Measurements from ENCODE around the gene EFCAB12. TPM values are rescaled to one million over a fixed set of nuclear protein-coding genes. Genes with fewer than 3 reads are reported as not detected.

Gene EFCAB12
- total and polyA plus RNA-seq, 2 of the 13 experiments (the other 11 are each of a cell fraction or from before 2014, with no cell fraction given), result 0.31 to 2.4 TPM

- H3K36me3 ChIP-seq (replicated peaks in 1 of 2; ENCODE audit: control insufficient read depth in 1 of 2, insufficient read depth in 2 of 2, low read length in 2 of 2), result no peaks in the 10 kb centered on the region
- H3K4me3 ChIP-seq (replicated peaks in 1 of 3; ENCODE audit: insufficient read depth in 1 of 3, low read depth in 2 of 3, low read length in 3 of 3), result no peak overlapping the region
- DNase-seq (ENCODE audit: low spot score), result no peak
- BruUV-seq (replicated peaks), result no TSS peak
- no peak overlapping the region for H3K4me2 ChIP-seq (ENCODE audit: low read depth, low read length)
- intact Hi-C loops (cut with micrococcal nuclease; ENCODE audit: unreplicated experiment) (no loop called here), in situ Hi-C loops (cut with HindIII; ENCODE audit: extremely low pct_ligation_motif_present, low pct_unique_long_range_greater_than_20kb) (no loop called here)
- no peak overlapping the region for H3K9ac ChIP-seq (ENCODE audit: insufficient read depth, low read depth, low read length)
- ChIA-PET POLR2A (interaction anchor here (1.9 kb wide), 1 partner anchor 54 kb away, joined by 5 read pairs; a partner anchor contains a TSS), CTCF (ENCODE audit: low intra/inter-chr PET ratio, low total read pairs) (no interaction called here)
- no peak overlapping the region for H3K27ac ChIP-seq (ENCODE audit: extremely low read length, insufficient read depth, low read length)
- FAIRE-seq, result peak; percentile 79
- H2AFZ ChIP-seq (ENCODE audit: low read length), result no peak overlapping the region
- peaks cover 50% of the 10 kb centered on the region for H3K4me1 ChIP-seq (ENCODE audit: insufficient read depth, low read length)
- no peaks in the 10 kb centered on the region for H3K79me2 ChIP-seq (ENCODE audit: insufficient read depth, low read length)
- H3K27me3 ChIP-seq (ENCODE audit: control insufficient read depth in 1 of 2, insufficient read depth in 2 of 2, low read length in 2 of 2), result peaks cover 0 to 12% of the 10 kb centered on the region in 2 experiments; a peak in 2 of 5 replicates
- ATAC-seq, result no peak
- WGBS (ENCODE audit: low lambda C conversion rate), result 63% methylated on average over 5 of the region's 5 CpGs
- H4K20me1 ChIP-seq (ENCODE audit: insufficient read depth, low read length), result no peaks in the 10 kb centered on the region
- H3K9me3 ChIP-seq (ENCODE audit: low read length), result no peaks in the 10 kb centered on the region
- TF ChIP-seq TRIM22 (IDR thresholded peaks at IDR 0.05) (0 out of 2 replicates have a peak, but pooled peaks have one; percentile 23), RFX3 (CRISPR knock-in tag; IDR thresholded peaks at IDR 0.05) (no peak), AGO1 (IDR thresholded peaks at IDR 0.05; ENCODE audit: low read depth, low read length, poor library complexity, severe bottlenecking) (no peak), ZNF646 (CRISPR knock-in tag; IDR thresholded peaks at IDR 0.05) (peak; percentile 84; the same call in 1 of the 2 replicates), ZNF224 (CRISPR knock-in tag; IDR thresholded peaks at IDR 0.05) (no peak), MEF2D (CRISPR knock-in tag; IDR thresholded peaks at IDR 0.05) (no peak), FOXA1 (IDR thresholded peaks at IDR 0.05) (0 out of 2 replicates have a peak, but pooled peaks have one; percentile 12), FOXA1 (CRISPR knock-in tag; IDR thresholded peaks at IDR 0.05) (no peak), SP2 (CRISPR knock-in tag; IDR thresholded peaks at IDR 0.05) (no peak), ATF6 (CRISPR knock-in tag; conservative IDR thresholded peaks at IDR 0.05) (no peak), MAF1 (CRISPR knock-in tag; IDR thresholded peaks at IDR 0.05; ENCODE audit: borderline replicate concordance) (no peak), ZNF274 (CRISPR knock-in tag; IDR thresholded peaks at IDR 0.05) (no peak)
These were observed 58.0 kb downstream of the EFCAB12 start for GRCh38 chr3:129370248-129370964.

Data from HepG2 (cell line).